IMR-90 (cell line): ENCODE data around the gene RRN3. TPM values are rescaled to one million over a fixed set of nuclear protein-coding genes. Genes with fewer than 3 reads are reported as not detected.
"Not testable (repeated sequence)": the region's sequence is repeated elsewhere in the genome, so short reads cannot be mapped to it uniquely, and the experiment has no call there.

ENCODE experiments used
- ATAC-seq: fragments of 200-7000 bp; cut with Tn5 transposase; 2 replicates; pipeline ENCODE4 v1.9.1; 2020; ENCODE audit warnings: low read depth, mild to moderate bottlenecking, moderate library complexity
- BruUV-seq: library from RNA; stranded (reverse); fragments of 400-500 nt; replicated peaks from 2 replicates; lab custom pipeline; 2021; lab: Mats Ljungman, UMichigan
- CTCF ChIA-PET: fragments of 300-600 bp; formaldehyde crosslinking; extraction: SDS; loops from one replicate; lab custom pipeline; 2021; ENCODE audit warnings: antibody characterized with exemption; lab: Yijun Ruan, JAX
- POLR2A ChIA-PET: fragments of 300-600 bp; sonication (Branson Sonifier 250); formaldehyde crosslinking; loops from one replicate; lab custom pipeline; 2022; ENCODE audit warnings: antibody characterized with exemption; ENCODE audit not compliant: unreplicated experiment; lab: Charles Lee
- DNase-seq: peaks from one replicate; pipeline ENCODE4 v3.0.0; 2013
- H2AFZ ChIP-seq: replicated peaks from 2 replicates; pipeline ENCODE3; 2013; ENCODE audit warnings: low read length, mild to moderate bottlenecking; ENCODE audit not compliant: poor library complexity
- H2AK5ac ChIP-seq: 2 replicates; pipeline ENCODE4 v1.6.1; 2013; ENCODE audit warnings: low read depth, low read length, inconsistent platforms
- H2AK9ac ChIP-seq: replicated peaks from 2 replicates; pipeline ENCODE3; 2013; ENCODE audit warnings: mild to moderate bottlenecking, low read depth, low read length, moderate library complexity; ENCODE audit not compliant: poor library complexity
- H2BK120ac ChIP-seq: 2 replicates; pipeline ENCODE4 v1.6.1; 2013; ENCODE audit warnings: low read depth, low read length, inconsistent platforms
- H2BK15ac ChIP-seq: 3 replicates; pipeline ENCODE4 v1.6.1; 2013; ENCODE audit warnings: low read depth, low read length, inconsistent platforms
- H2BK20ac ChIP-seq: 2 replicates; pipeline ENCODE4 v1.6.1; 2013; ENCODE audit warnings: low read depth, mild to moderate bottlenecking, inconsistent platforms, low read length, moderate library complexity
- H2BK5ac ChIP-seq: 2 replicates; pipeline ENCODE4 v1.6.1; 2013; ENCODE audit warnings: mild to moderate bottlenecking, low read depth, low read length, inconsistent platforms; ENCODE audit not compliant: poor library complexity, severe bottlenecking
- H3K14ac ChIP-seq: replicated peaks from 2 replicates; pipeline ENCODE4 v1.6.1; 2013; ENCODE audit warnings: low read depth, low read length, inconsistent platforms
- H3K18ac ChIP-seq: 2 replicates; pipeline ENCODE4 v1.6.1; 2013; ENCODE audit warnings: low read depth, low read length, control low read depth
- H3K23ac ChIP-seq: 2 replicates; pipeline ENCODE4 v1.6.1; 2013; ENCODE audit warnings: low read depth, low read length, inconsistent platforms
- H3K27ac ChIP-seq: 2 replicates; pipeline ENCODE4 v1.5.1; 2013; ENCODE audit warnings: mild to moderate bottlenecking, control low read depth, low read length; ENCODE audit not compliant: insufficient read depth
- H3K27me3 ChIP-seq: 2 replicates; pipeline ENCODE4 v1.6.1; 2013; ENCODE audit warnings: low read length; ENCODE audit not compliant: control insufficient read depth, insufficient read depth
- H3K36me3 ChIP-seq: 2 replicates; pipeline ENCODE4 v1.6.1; 2013; ENCODE audit warnings: low read length, mixed read lengths; ENCODE audit not compliant: control insufficient read depth, insufficient read depth
- H3K4ac ChIP-seq: 2 replicates; pipeline ENCODE4 v1.6.1; 2013; ENCODE audit warnings: low read depth, low read length, inconsistent platforms
- H3K4me1 ChIP-seq: 2 replicates; pipeline ENCODE4 v1.6.1; 2013; ENCODE audit warnings: low read length, mixed read lengths; ENCODE audit not compliant: control insufficient read depth, insufficient read depth
- H3K4me2 ChIP-seq: 2 replicates; pipeline ENCODE4 v1.6.1; 2013; ENCODE audit warnings: low read depth, mild to moderate bottlenecking, control low read depth, low read length, moderate library complexity
- H3K4me3 ChIP-seq: 2 replicates; pipeline ENCODE4 v1.5.1; 2013; ENCODE audit warnings: low read depth, mild to moderate bottlenecking, control low read depth, low read length, moderate library complexity; ENCODE audit not compliant: insufficient read depth
- H3K56ac ChIP-seq: 2 replicates; pipeline ENCODE4 v1.6.1; 2013; ENCODE audit warnings: low read length, inconsistent platforms; ENCODE audit not compliant: insufficient read depth; ENCODE audit errors: extremely low read depth
- H3K79me1 ChIP-seq, 2 experiments: 2 replicates each; pipeline ENCODE4 v1.6.1; 2013; ENCODE audit warnings: low read length in 2 of 2, inconsistent platforms in 1 of 2, low read depth in 1 of 2
- H3K9ac ChIP-seq: 2 replicates; pipeline ENCODE4 v1.6.1; 2013; ENCODE audit warnings: low read depth, low read length, control low read depth
- H3K9me1 ChIP-seq: 2 replicates; pipeline ENCODE4 v1.6.1; 2013; ENCODE audit warnings: low read length, inconsistent platforms; ENCODE audit not compliant: insufficient read depth
- H3K9me3 ChIP-seq: 2 replicates; pipeline ENCODE4 v1.6.1; 2013; ENCODE audit warnings: low read length; ENCODE audit not compliant: control insufficient read depth, insufficient read depth
- H4K20me1 ChIP-seq: 2 replicates; pipeline ENCODE4 v1.6.1; 2013; ENCODE audit warnings: low read length, inconsistent platforms; ENCODE audit not compliant: insufficient read depth
- H4K5ac ChIP-seq: 2 replicates; pipeline ENCODE4 v1.6.1; 2013; ENCODE audit warnings: mild to moderate bottlenecking, low read depth, low read length, control low read depth
- H4K8ac ChIP-seq, 2 experiments: 2 replicates each; pipeline ENCODE4 v1.6.1; 2013; ENCODE audit warnings: low read depth in 2 of 2, low read length in 2 of 2, control low read depth in 1 of 2, inconsistent platforms in 1 of 2
- H4K91ac ChIP-seq: 2 replicates; pipeline ENCODE4 v1.6.1; 2013; ENCODE audit warnings: low read depth, low read length, inconsistent platforms; ENCODE audit not compliant: insufficient read depth
- RAD21 ChIP-seq: IDR thresholded peaks from 2 replicates; pipeline ENCODE4 v1.6.1; 2012; ENCODE audit warnings: low read length, improper control_type of control experiment
- WGBS, 2 experiments: methylation state at CpG; one replicate each; pipeline versions ENCODE4 v1.1.5 to v1.1.7; 2013; ENCODE audit warnings: missing lambda C conversion rate in 2 of 2; ENCODE audit not compliant: insufficient read length in 1 of 2; ENCODE audit errors: extremely low coverage in 2 of 2; 5-methylcytosine and 5-hydroxymethylcytosine counted together
- dilution Hi-C: fragments of 300-500 bp; cut with HindIII; formaldehyde crosslinking; loops from one replicate; pipeline ENCODE4 v1.14.3; 2018; ENCODE audit warnings: low sequenced_read_pairs; ENCODE audit not compliant: unreplicated experiment
- in situ Hi-C: fragments of 300-500 bp; cut with MboI; formaldehyde crosslinking; loops from 3 replicates; pipeline ENCODE4 v1.14.3; 2019; ENCODE audit warnings: low sequenced_read_pairs, inconsistent platforms, mixed read lengths
- intact Hi-C: fragments of 100-400 bp; cut with micrococcal nuclease; formaldehyde crosslinking; loops from 2 replicates; pipeline ENCODE4 v1.10.0; 2022
- polyA plus RNA-seq, 3 experiments: library from polyadenylated mRNA; depleted of rRNA; stranded (reverse); fragments of >200 nt; gene quantifications; 2 replicates each; pipeline ENCODE4 v1.2.3, GENCODE V29; 2012; ENCODE audit warnings: low replicate concordance in 1 of 3
- total RNA-seq: library from RNA; depleted of rRNA; stranded (reverse); fragments of >200 nt; gene quantifications from 2 replicates; pipeline ENCODE4 v1.2.3, GENCODE V29; 2012
- TF ChIP-seq, protein P1 (sequence below): conservative IDR thresholded peaks from 2 replicates; pipeline ENCODE4 v1.5.1; 2012; ENCODE audit warnings: mild to moderate bottlenecking, low read depth, low read length, improper control_type of control experiment

RRN3 gene
- total and polyA plus RNA-seq, 2 of the 4 experiments (the other 2 are of a cell fraction): 22.1 to 47.7 TPM

DNA sequence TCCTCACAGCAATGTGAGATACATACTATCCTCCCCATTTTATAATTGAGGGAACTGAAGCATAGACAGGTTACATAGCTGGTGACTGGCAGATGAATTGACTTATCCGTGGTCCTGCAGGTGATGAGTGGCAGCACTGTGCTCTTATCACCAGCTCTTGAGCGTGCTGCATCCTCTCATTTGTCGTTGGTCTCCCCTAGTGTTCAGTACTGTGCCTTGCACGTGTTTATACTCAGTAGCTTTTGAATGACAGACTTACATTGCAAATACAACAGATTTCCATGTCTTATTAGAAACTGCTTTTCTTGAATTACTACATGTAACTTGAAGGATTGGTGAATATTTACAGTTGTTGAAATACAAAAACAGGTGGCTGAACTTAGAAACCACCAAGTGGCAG is 71.9 kb downstream of the RRN3 start:
- intact Hi-C loops: not testable (repeated sequence)

DNA sequence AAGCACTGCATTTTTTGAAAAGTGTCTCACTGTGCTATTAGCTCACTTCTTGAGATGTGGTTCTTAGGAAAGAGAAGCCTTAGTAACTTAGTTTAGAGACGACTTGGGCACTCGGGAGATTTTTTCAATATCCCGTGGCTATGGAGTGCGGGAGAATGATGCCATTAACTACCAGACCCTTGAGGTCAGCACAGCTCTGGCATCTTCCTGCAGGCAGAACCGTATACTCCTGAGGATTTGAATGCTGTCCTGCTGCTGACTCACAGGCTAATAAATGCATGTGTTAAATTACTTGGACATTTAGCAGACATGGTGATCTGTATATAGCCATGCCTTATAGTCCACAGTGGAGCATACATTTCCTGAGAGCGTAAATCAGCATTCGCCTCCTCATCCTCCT is 72.6 kb downstream of the RRN3 start:
- dilution Hi-C loops, H2BK120ac ChIP-seq, H3K27me3 ChIP-seq, POLR2A ChIA-PET, H2AFZ ChIP-seq, H3K4me3 ChIP-seq, H3K56ac ChIP-seq, H3K9me3 ChIP-seq, H2BK20ac ChIP-seq, H2BK5ac ChIP-seq, H3K27ac ChIP-seq, H2AK9ac ChIP-seq, H4K5ac ChIP-seq, intact Hi-C loops, H4K91ac ChIP-seq, H3K9ac ChIP-seq, CTCF ChIA-PET, H3K4me2 ChIP-seq, H2AK5ac ChIP-seq, H3K18ac ChIP-seq, H4K8ac ChIP-seq, BruUV-seq, H2BK15ac ChIP-seq, in situ Hi-C loops: not testable (repeated sequence)
- peaks cover 16 to 65% of the 10 kb centered on the region in 2 experiments for H3K79me1 ChIP-seq
- peak overlapping the region; percentile 62 for H3K14ac ChIP-seq
- 66% methylated on average over 7 of the region's 7 CpGs; no CpG with 5 or more reads in 1 of the 2 experiments for WGBS, 2 experiments
- H3K23ac ChIP-seq: peak overlapping the region; percentile 67; the same call in 1 of the 2 replicates
- peaks cover 11% of the 10 kb centered on the region for H3K9me1 ChIP-seq
- peak; percentile 79 for DNase-seq
- peak overlapping the region; percentile 43; the same call in 1 of the 2 replicates for H3K4ac ChIP-seq
- H4K20me1 ChIP-seq: peaks cover 46% of the 10 kb centered on the region
- H3K36me3 ChIP-seq: peaks cover 36% of the 10 kb centered on the region
- H3K4me1 ChIP-seq: peaks cover 13% of the 10 kb centered on the region
- ATAC-seq: peak; percentile 48

More for the DNA sequence above, 71.9 kb downstream of the RRN3 start:
- TF ChIP-seq, protein P1, sequence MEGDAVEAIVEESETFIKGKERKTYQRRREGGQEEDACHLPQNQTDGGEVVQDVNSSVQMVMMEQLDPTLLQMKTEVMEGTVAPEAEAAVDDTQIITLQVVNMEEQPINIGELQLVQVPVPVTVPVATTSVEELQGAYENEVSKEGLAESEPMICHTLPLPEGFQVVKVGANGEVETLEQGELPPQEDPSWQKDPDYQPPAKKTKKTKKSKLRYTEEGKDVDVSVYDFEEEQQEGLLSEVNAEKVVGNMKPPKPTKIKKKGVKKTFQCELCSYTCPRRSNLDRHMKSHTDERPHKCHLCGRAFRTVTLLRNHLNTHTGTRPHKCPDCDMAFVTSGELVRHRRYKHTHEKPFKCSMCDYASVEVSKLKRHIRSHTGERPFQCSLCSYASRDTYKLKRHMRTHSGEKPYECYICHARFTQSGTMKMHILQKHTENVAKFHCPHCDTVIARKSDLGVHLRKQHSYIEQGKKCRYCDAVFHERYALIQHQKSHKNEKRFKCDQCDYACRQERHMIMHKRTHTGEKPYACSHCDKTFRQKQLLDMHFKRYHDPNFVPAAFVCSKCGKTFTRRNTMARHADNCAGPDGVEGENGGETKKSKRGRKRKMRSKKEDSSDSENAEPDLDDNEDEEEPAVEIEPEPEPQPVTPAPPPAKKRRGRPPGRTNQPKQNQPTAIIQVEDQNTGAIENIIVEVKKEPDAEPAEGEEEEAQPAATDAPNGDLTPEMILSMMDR: peak; percentile 43
- peak; percentile 21; the same call in 1 of the 2 replicates for TF ChIP-seq RAD21
- Histone ChIP-seq H2BK5ac (peak overlapping the region; percentile 17), H3K4me1 (peaks cover 11% of the 10 kb centered on the region), H3K79me1 (peaks cover 18 to 67% of the 10 kb centered on the region in 2 experiments), H3K36me3 (peaks cover 37% of the 10 kb centered on the region), H4K20me1 (peaks cover 43% of the 10 kb centered on the region; the same call in 1 of the 2 replicates)
- H2AK9ac ChIP-seq, H2AFZ ChIP-seq, H3K4me3 ChIP-seq, ATAC-seq, in situ Hi-C loops, H3K9ac ChIP-seq, H3K27ac ChIP-seq, H3K14ac ChIP-seq, CTCF ChIA-PET, H3K4me2 ChIP-seq, H3K4ac ChIP-seq, H2BK15ac ChIP-seq, H2AK5ac ChIP-seq, H2BK120ac ChIP-seq, H3K56ac ChIP-seq, POLR2A ChIA-PET, H3K9me1 ChIP-seq, BruUV-seq, H3K9me3 ChIP-seq, H3K23ac ChIP-seq, dilution Hi-C loops, H2BK20ac ChIP-seq, H4K5ac ChIP-seq, H4K91ac ChIP-seq, H4K8ac ChIP-seq, H3K27me3 ChIP-seq, H3K18ac ChIP-seq: not testable (repeated sequence)
- peak; percentile 47 for DNase-seq
- 36% methylated on average over 2 of the region's 4 CpGs; no CpG with 5 or more reads in 1 of the 2 experiments for WGBS, 2 experiments
